Subcutaneous adipose tissue (tissue), 4 donors: ENCODE data around the gene ATXN2. TPM values are rescaled to one million over a fixed set of nuclear protein-coding genes. Genes with fewer than 3 reads are reported as not detected.

Experiments
- CTCF ChIP-seq: fragments of 450-650 bp; IDR thresholded peaks from one replicate; pipeline ENCODE4 v1.5.1; 2016; ENCODE audit warnings: low read depth, mild to moderate bottlenecking, control low read depth, antibody characterized with exemption, moderate library complexity
- total RNA-seq, 4 donors: library from RNA; depleted of rRNA; stranded (reverse); fragments of >200 nt; gene quantifications; one replicate each; pipeline ENCODE4 v1.1.0, GENCODE V29; 2016

The ATXN2 gene
- total RNA-seq, 4 donors from 2014 or later: 39.4 to 56.1 (median 45.6) TPM

GRCh38 chr12:111581434-111582132 lies 17.5 kb downstream of the ATXN2 start:
- no peak for TF ChIP-seq CTCF

- no peak for TF ChIP-seq CTCF
Measured at GRCh38 chr12:111580737-111581136, 18.4 kb downstream of the ATXN2 start.

- TF ChIP-seq CTCF: no peak
Measured at GRCh38 chr12:111580119-111580425, 19.0 kb downstream of the ATXN2 start.

- no peak for TF ChIP-seq CTCF
Measured at GRCh38 chr12:111578971-111579340, 20.2 kb downstream of the ATXN2 start.

GRCh38 chr12:111578276-111578970 lies 20.7 kb downstream of the ATXN2 start:
- no peak for TF ChIP-seq CTCF

- no peak for TF ChIP-seq CTCF
Measured at GRCh38 chr12:111574797-111575443, 24.2 kb downstream of the ATXN2 start.

GRCh38 chr12:111573476-111573875 lies 25.6 kb downstream of the ATXN2 start:
- TF ChIP-seq CTCF: no peak
